Fibroblast of lung (primary cell): Measurements from ENCODE around the gene SEC61A1. TPM values are rescaled to one million over a fixed set of nuclear protein-coding genes. Genes with fewer than 3 reads are reported as not detected.

Source experiments
- DNase-seq, 2 donors: peaks; one replicate each; pipeline versions ENCODE4 v3.0.0 to v3.0.0-alpha.2; 2010; ENCODE audit warnings: low read depth in 2 of 2
- H2AFZ ChIP-seq: 2 replicates; pipeline ENCODE4 v1.5.1; 2012; ENCODE audit warnings: low read length, control low read depth, inconsistent platforms
- H3K27ac ChIP-seq: 2 replicates; pipeline ENCODE4 v1.5.1; 2011; ENCODE audit warnings: low read length, control low read depth; ENCODE audit not compliant: insufficient read depth
- H3K27me3 ChIP-seq: 2 replicates; pipeline ENCODE4 v1.5.1; 2011; ENCODE audit warnings: mild to moderate bottlenecking, low read length; ENCODE audit not compliant: control insufficient read depth, insufficient read depth
- H3K36me3 ChIP-seq: 2 replicates; pipeline ENCODE4 v1.5.1; 2011; ENCODE audit warnings: low read length; ENCODE audit not compliant: control insufficient read depth, insufficient read depth
- H3K4me1 ChIP-seq: 2 replicates; pipeline ENCODE4 v1.5.1; 2011; ENCODE audit warnings: low read length; ENCODE audit not compliant: control insufficient read depth, insufficient read depth; ENCODE audit errors: extremely low read depth
- H3K4me2 ChIP-seq: 2 replicates; pipeline ENCODE4 v1.5.1; 2011; ENCODE audit warnings: low read length, control low read depth; ENCODE audit not compliant: insufficient read depth; ENCODE audit errors: extremely low read depth
- H3K4me3 ChIP-seq, 4 experiments: fragments of 200-600 bp in 1 of 4; sonication (generic) in 1 of 4; replicated peaks in 1 of 4; 2 replicates each; pipeline ENCODE4 v1.5.1; 2011 to 2016; ENCODE audit warnings: low read length in 4 of 4, low read depth in 3 of 4, mild to moderate bottlenecking in 3 of 4, control low read depth in 2 of 4, inconsistent platforms in 1 of 4, mixed read lengths in 1 of 4; ENCODE audit not compliant: insufficient read depth in 1 of 4; ENCODE audit errors: control extremely low read depth in 1 of 4
- H3K79me2 ChIP-seq: 2 replicates; pipeline ENCODE4 v1.5.1; 2012; ENCODE audit warnings: mild to moderate bottlenecking, low read length, inconsistent platforms; ENCODE audit not compliant: control insufficient read depth, insufficient read depth
- H3K9ac ChIP-seq: 2 replicates; pipeline ENCODE4 v1.5.1; 2011; ENCODE audit warnings: mild to moderate bottlenecking, low read length, control low read depth; ENCODE audit not compliant: insufficient read depth
- H3K9me3 ChIP-seq: 2 replicates; pipeline ENCODE4 v1.5.1; 2012; ENCODE audit warnings: low read depth, low read length; ENCODE audit not compliant: control insufficient read depth, insufficient read depth
- H4K20me1 ChIP-seq: 2 replicates; pipeline ENCODE4 v1.5.1; 2011; ENCODE audit warnings: low read length; ENCODE audit not compliant: control insufficient read depth, insufficient read depth; ENCODE audit errors: extremely low read depth
- EZH2 ChIP-seq: IDR thresholded peaks from 2 replicates; pipeline ENCODE4 v1.5.1; 2012; ENCODE audit warnings: low read length, control low read depth, mild to moderate bottlenecking; ENCODE audit errors: missing control alignments
- polyA plus RNA-seq, 2 donors: library from polyadenylated mRNA; depleted of rRNA in 1 of 2; stranded (reverse) in 1 of 2; unstranded in 1 of 2; fragments of >200 nt; gene quantifications; 2 replicates each; pipeline ENCODE4 v1.2.1, GENCODE V29; 2011 to 2012; ENCODE audit warnings: missing spikeins in 1 of 2
- total RNA-seq: library from RNA; depleted of rRNA; stranded (reverse); fragments of >200 nt; gene quantifications from 2 replicates; pipeline ENCODE4 v1.2.1, GENCODE V29; 2014
- TF ChIP-seq, protein P1 (sequence below), 2 donors: IDR thresholded peaks in 1 of 2; conservative IDR thresholded peaks in 1 of 2; 1 replicate in 1 of 2; 2 replicates in 1 of 2; pipeline ENCODE4 v1.5.1; 2011 to 2012; ENCODE audit warnings: low read length in 2 of 2, control low read depth in 1 of 2, inconsistent platforms in 1 of 2, low read depth in 1 of 2, mild to moderate bottlenecking in 1 of 2

The SEC61A1 gene
- total and polyA plus RNA-seq, 2 donors (not counting 1 experiment from before 2014, with no cell fraction given) = 398 to 509 TPM

DNA sequence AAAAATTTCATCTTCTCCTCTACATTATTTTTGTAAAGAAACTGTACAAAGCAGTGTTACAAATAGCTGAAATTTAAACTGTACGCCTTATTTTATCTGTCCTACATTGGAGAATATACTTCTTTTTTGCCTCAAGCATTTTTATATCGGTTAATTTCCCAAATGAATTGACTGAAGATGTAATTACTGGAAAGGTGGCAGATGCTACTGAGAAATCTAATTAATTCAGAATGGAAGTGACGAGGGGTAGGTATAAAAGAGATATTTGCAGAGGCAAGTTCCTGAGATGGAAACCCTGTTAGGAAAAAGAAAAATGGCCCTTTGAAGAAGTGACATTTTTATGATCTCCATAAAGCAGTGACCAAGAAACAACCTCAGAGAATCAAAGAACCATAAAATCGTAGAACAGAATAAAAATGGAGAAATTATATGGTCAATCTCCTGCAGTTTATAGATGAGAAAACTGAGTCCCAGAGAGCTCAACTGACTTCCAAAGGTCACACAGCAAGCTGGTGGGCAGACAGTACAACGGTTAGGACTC lies 51.0 kb downstream of the SEC61A1 start:
- no peak overlapping the region for H2AFZ ChIP-seq
- no peaks in the 10 kb centered on the region for H3K9me3 ChIP-seq
- no peak overlapping the region for H3K9ac ChIP-seq
- no peaks in the 10 kb centered on the region for H3K79me2 ChIP-seq
- H3K4me3 ChIP-seq = no peak overlapping the region
- peaks cover 11% of the 10 kb centered on the region for H3K36me3 ChIP-seq
- no peak for TF ChIP-seq EZH2
- TF ChIP-seq, protein P1, sequence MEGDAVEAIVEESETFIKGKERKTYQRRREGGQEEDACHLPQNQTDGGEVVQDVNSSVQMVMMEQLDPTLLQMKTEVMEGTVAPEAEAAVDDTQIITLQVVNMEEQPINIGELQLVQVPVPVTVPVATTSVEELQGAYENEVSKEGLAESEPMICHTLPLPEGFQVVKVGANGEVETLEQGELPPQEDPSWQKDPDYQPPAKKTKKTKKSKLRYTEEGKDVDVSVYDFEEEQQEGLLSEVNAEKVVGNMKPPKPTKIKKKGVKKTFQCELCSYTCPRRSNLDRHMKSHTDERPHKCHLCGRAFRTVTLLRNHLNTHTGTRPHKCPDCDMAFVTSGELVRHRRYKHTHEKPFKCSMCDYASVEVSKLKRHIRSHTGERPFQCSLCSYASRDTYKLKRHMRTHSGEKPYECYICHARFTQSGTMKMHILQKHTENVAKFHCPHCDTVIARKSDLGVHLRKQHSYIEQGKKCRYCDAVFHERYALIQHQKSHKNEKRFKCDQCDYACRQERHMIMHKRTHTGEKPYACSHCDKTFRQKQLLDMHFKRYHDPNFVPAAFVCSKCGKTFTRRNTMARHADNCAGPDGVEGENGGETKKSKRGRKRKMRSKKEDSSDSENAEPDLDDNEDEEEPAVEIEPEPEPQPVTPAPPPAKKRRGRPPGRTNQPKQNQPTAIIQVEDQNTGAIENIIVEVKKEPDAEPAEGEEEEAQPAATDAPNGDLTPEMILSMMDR (conservative IDR thresholded peaks at IDR 0.05 in 1 of 2, IDR thresholded peaks at IDR 0.05 in 1 of 2; ENCODE audit: low read depth in 1 of 2, low read length in 2 of 2) = no peak
- no peaks in the 10 kb centered on the region for H3K27me3 ChIP-seq
- H3K4me2 ChIP-seq = no peak overlapping the region
- no peaks in the 10 kb centered on the region for H4K20me1 ChIP-seq
- no peak overlapping the region for H3K27ac ChIP-seq
- H3K4me1 ChIP-seq = no peaks in the 10 kb centered on the region
- no peak for DNase-seq

DNA sequence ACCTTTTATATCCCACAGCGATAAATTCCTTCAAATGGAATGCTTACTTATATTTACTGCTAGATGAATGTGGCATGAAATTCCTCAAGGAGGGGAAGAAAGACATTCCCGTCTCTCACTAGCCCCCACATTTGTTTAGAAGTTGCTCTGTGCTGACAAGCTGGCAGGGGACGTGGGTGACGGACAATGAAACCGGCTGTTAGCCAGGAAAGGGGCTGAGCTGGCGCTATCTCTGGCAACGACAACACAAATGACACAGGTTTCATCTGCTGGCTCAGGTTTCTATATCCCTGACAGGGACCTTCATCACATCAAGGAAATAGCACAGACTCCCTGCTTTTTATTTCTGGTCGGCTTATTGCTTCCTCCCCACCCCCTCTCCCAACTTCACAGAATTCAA lies 55.6 kb downstream of the SEC61A1 start:
- no peak overlapping the region for H2AFZ ChIP-seq
- TF ChIP-seq, protein P1 (conservative IDR thresholded peaks at IDR 0.05 in 1 of 2, IDR thresholded peaks at IDR 0.05 in 1 of 2; ENCODE audit: low read depth in 1 of 2, low read length in 2 of 2) = no peak
- TF ChIP-seq EZH2 = no peak
- no peaks in the 10 kb centered on the region for H3K27me3 ChIP-seq
- peaks cover 6% of the 10 kb centered on the region for H3K36me3 ChIP-seq
- no peaks in the 10 kb centered on the region for H3K9me3 ChIP-seq
- no peak overlapping the region for H3K27ac ChIP-seq
- H3K4me1 ChIP-seq = peaks cover 3% of the 10 kb centered on the region
- no peaks in the 10 kb centered on the region for H4K20me1 ChIP-seq
- no peak overlapping the region for H3K9ac ChIP-seq
- no peak overlapping the region for H3K4me3 ChIP-seq
- H3K79me2 ChIP-seq = no peaks in the 10 kb centered on the region
- H3K4me2 ChIP-seq = no peak overlapping the region
- DNase-seq = peak in 1 of 2 donors; percentile 29

DNA sequence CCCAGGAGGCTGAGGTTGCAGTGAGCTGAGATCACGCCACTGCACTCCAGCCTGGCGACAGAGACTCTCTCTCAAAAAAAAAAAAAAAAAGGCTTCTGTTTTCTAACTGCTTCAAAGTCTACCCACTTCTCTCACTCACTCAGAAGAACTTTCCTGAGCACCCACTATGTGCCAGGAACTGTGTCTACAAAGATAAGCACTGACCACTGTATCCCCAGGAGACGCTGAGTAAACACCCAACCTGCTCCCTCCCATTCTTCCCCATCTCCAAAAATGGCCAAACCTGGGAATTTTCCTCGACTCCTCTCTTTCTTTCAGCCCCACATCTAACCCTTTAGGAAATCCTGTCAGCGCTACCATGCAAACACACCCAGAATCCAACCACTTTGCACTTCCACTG lies 58.9 kb downstream of the SEC61A1 start:
- peaks cover 1% of the 10 kb centered on the region for H3K36me3 ChIP-seq
- H3K9me3 ChIP-seq = no peaks in the 10 kb centered on the region
- peaks cover 5% of the 10 kb centered on the region for H3K4me1 ChIP-seq
- no peak for DNase-seq
- no peak overlapping the region for H3K27ac ChIP-seq
- H3K27me3 ChIP-seq = no peaks in the 10 kb centered on the region
- no peaks in the 10 kb centered on the region for H4K20me1 ChIP-seq
- H3K9ac ChIP-seq = no peak overlapping the region
- peaks cover 5% of the 10 kb centered on the region for H3K79me2 ChIP-seq
- H2AFZ ChIP-seq = no peak overlapping the region
- TF ChIP-seq, protein P1 (conservative IDR thresholded peaks at IDR 0.05 in 1 of 2, IDR thresholded peaks at IDR 0.05 in 1 of 2; ENCODE audit: low read depth in 1 of 2, low read length in 2 of 2) = no peak
- TF ChIP-seq EZH2 = no peak
- no peak overlapping the region for H3K4me2 ChIP-seq
- H3K4me3 ChIP-seq = no peak overlapping the region
